Kidney (tissue), 14 donors: Measurements from ENCODE around the gene SORCS2. TPM values are rescaled to one million over a fixed set of nuclear protein-coding genes. Genes with fewer than 3 reads are reported as not detected.

Experiments used
- DNase-seq, 5 donors: peaks; one replicate each; pipeline ENCODE4 v3.0.0-alpha.2; 2013 to 2020
- FAIRE-seq: peaks from 2 replicates; lab custom pipeline; 2012; peaks lifted over from hg19 to GRCh38; lab: Jason Lieb, UNC
- H3K27ac ChIP-seq, 2 donors: one replicate each; pipeline ENCODE4 v1.7.0; 2013; ENCODE audit warnings: low read depth in 2 of 2, low read length in 2 of 2, inconsistent platforms in 1 of 2
- H3K27me3 ChIP-seq: one replicate; pipeline ENCODE4 v1.7.1; 2013; ENCODE audit warnings: low read length, inconsistent platforms; ENCODE audit not compliant: control insufficient read depth, insufficient read depth
- H3K36me3 ChIP-seq, 3 donors: one replicate each; pipeline versions ENCODE4 v1.7.0 to v1.7.1; 2013; ENCODE audit warnings: low read length in 3 of 3, control low read depth in 1 of 3, inconsistent platforms in 1 of 3; ENCODE audit not compliant: insufficient read depth in 3 of 3, control insufficient read depth in 2 of 3
- H3K4me1 ChIP-seq, 3 donors: one replicate each; pipeline versions ENCODE4 v1.7.0 to v1.7.1; 2013; ENCODE audit warnings: low read length in 3 of 3, inconsistent platforms in 1 of 3, low read depth in 1 of 3; ENCODE audit not compliant: control insufficient read depth in 2 of 3, insufficient read depth in 2 of 3
- H3K4me3 ChIP-seq, 3 donors: one replicate each; pipeline versions ENCODE4 v1.7.0 to v1.8.1; 2013; ENCODE audit warnings: low read length in 3 of 3, control low read depth in 1 of 3, inconsistent platforms in 1 of 3
- H3K9ac ChIP-seq, 3 donors: one replicate each; pipeline versions ENCODE4 v1.7.0 to v1.7.1; 2013; ENCODE audit warnings: low read length in 3 of 3, control low read depth in 1 of 3, inconsistent platforms in 1 of 3
- H3K9me3 ChIP-seq, 3 donors: one replicate each; pipeline versions ENCODE4 v1.7.0 to v1.7.1; 2013; ENCODE audit warnings: low read length in 3 of 3, control low read depth in 1 of 3, inconsistent platforms in 1 of 3; ENCODE audit not compliant: control insufficient read depth in 2 of 3, insufficient read depth in 1 of 3
- CTCF ChIP-seq: IDR thresholded peaks from 3 replicates; pipeline ENCODE4 v1.5.1; 2012; ENCODE audit warnings: mild to moderate bottlenecking, moderate library complexity, borderline replicate concordance; ENCODE audit not compliant: insufficient read depth; ENCODE audit errors: extremely low read depth
- intact Hi-C: fragments of 100-400 bp; cut with DNase I; formaldehyde crosslinking; loops from one replicate; pipeline ENCODE4 v1.11.1; 2022
- polyA plus RNA-seq: library from polyadenylated mRNA; stranded (reverse); fragments of 350-450 nt; fragmentation: Illumina TruSeq; extraction: RNeasy Lipid Tissue Mini Kit (QIAGEN cat#74804); gene quantifications from one replicate; pipeline ENCODE4 v1.2.3, GENCODE V29; 2014; ENCODE audit warnings: low read depth, low replicate concordance; ENCODE audit not compliant: insufficient read depth
- total RNA-seq: library from RNA; stranded (reverse); fragmentation: NEBNext Ultra II Directional; extraction: Animal tissue kit (Norgen Biotek cat#: 25700); gene quantifications from one replicate; pipeline ENCODE4 v1.2.1, GENCODE V29; 2021
- donor health status: control.
- donor health status: control.
- donor health status: control.
- donor health status: control.
- donor health status: control.
- donor health status: DM: yes; HTN: yes; CAD: no.
- donor health status: Normal renal cell carcinoma (clear cell type).

Gene SORCS2
- total and polyA plus RNA-seq, 2 donors from 2014 or later, result 6.1 to 9.1 TPM

GRCh38 chr4:7609316-7609715 lies 417.0 kb downstream of the SORCS2 start:
- no peak overlapping the region for H3K9ac ChIP-seq
- no peaks in the 10 kb centered on the region for H3K9me3 ChIP-seq
- intact Hi-C loops, result no loop called here
- no peak overlapping the region for H3K27ac ChIP-seq
- no peak for TF ChIP-seq CTCF
- no peak overlapping the region for H3K4me3 ChIP-seq
- no peaks in the 10 kb centered on the region for H3K27me3 ChIP-seq
- FAIRE-seq (no peak), DNase-seq (peak in 1 of 5 donors; percentile 49)
- H3K36me3 ChIP-seq, result no peaks in the 10 kb centered on the region
- no peaks in the 10 kb centered on the region for H3K4me1 ChIP-seq

- no peaks in the 10 kb centered on the region for H3K9me3 ChIP-seq
- H3K9ac ChIP-seq, result no peak overlapping the region
- H3K4me3 ChIP-seq, result no peak overlapping the region
- H3K27ac ChIP-seq, result no peak overlapping the region
- no peaks in the 10 kb centered on the region for H3K27me3 ChIP-seq
- H3K36me3 ChIP-seq, result no peaks in the 10 kb centered on the region
- FAIRE-seq, result no peak
- H3K4me1 ChIP-seq, result no peaks in the 10 kb centered on the region
- intact Hi-C loops, result no loop called here
- DNase-seq, result peak in 3 of 5 donors; percentile 19 to 66 (median 34)
- no peak for TF ChIP-seq CTCF
Measured at GRCh38 chr4:7610022-7610670, 417.8 kb downstream of the SORCS2 start.

DNA sequence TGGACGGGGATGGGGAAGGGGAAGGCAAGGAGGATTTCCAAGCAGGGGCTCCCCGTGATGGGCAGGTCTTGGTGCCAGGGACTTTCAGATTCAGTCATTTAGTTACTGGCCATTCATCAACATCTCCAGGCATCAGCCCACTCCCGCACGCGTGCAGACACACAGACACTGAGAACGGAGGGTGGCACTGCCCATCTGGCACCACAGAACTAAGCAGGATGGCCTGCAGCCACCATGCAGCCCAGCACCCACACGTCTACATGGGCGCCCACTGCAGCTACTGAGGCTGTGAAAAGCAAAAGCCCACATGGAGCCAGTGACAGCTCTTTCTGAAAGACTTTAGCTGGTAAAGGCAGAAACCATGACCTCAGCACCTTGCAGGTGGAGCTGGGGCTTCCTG lies 418.5 kb downstream of the SORCS2 start:
- FAIRE-seq, result no peak

More for the DNA sequence above, 418.5 kb downstream of the SORCS2 start:
- no peaks in the 10 kb centered on the region for H3K36me3 ChIP-seq
- no peaks in the 10 kb centered on the region for H3K27me3 ChIP-seq
- no peaks in the 10 kb centered on the region for H3K9me3 ChIP-seq
- no peak for TF ChIP-seq CTCF
- intact Hi-C loops, result no loop called here
- no peaks in the 10 kb centered on the region for H3K4me1 ChIP-seq
- peak in 1 of 5 donors; percentile 20 for DNase-seq
- H3K27ac ChIP-seq, result no peak overlapping the region
- H3K4me3 ChIP-seq, result no peak overlapping the region
- no peak overlapping the region for H3K9ac ChIP-seq
